ENCODE measurements around the gene LTN1.

DNA sequence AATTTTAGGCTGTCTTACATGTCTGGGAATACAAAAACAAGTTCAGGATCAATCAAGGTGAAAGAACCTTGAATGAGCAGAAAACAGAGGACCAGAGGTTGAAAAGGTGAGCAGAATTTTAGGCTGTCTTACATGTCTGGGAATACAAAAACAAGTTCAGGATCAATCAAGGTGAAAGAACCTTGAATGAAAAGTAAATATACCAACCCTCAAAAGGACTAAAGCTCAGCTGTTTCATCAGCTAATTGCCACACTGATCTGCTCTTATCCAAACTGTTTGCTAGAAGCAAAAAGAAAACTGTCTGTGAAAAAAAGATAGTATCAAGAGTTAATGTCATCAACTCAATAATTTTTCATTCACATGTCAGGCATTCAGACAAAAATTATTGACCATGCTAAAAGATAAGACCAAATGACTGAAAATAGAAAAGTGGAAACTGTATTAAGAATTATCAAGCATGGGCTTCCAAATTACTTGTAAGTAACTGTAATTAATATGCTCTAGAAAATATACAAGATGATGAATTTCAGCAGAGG lies 69.2 kb downstream of the LTN1 start:
- TF ChIP-seq, protein P1, sequence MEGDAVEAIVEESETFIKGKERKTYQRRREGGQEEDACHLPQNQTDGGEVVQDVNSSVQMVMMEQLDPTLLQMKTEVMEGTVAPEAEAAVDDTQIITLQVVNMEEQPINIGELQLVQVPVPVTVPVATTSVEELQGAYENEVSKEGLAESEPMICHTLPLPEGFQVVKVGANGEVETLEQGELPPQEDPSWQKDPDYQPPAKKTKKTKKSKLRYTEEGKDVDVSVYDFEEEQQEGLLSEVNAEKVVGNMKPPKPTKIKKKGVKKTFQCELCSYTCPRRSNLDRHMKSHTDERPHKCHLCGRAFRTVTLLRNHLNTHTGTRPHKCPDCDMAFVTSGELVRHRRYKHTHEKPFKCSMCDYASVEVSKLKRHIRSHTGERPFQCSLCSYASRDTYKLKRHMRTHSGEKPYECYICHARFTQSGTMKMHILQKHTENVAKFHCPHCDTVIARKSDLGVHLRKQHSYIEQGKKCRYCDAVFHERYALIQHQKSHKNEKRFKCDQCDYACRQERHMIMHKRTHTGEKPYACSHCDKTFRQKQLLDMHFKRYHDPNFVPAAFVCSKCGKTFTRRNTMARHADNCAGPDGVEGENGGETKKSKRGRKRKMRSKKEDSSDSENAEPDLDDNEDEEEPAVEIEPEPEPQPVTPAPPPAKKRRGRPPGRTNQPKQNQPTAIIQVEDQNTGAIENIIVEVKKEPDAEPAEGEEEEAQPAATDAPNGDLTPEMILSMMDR (IDR thresholded peaks at IDR 0.05; ENCODE audit: insufficient read depth, low read depth, low read length): no peak
- no peak for TF ChIP-seq EZH2 (IDR thresholded peaks at IDR 0.05; ENCODE audit: insufficient read depth, low read length)

Data from astrocyte (in vitro differentiated cells and primary cell).